HG03432 (cell line): ENCODE measurements around the gene RAP1A.
"Not testable (repeated sequence)": the region's sequence is repeated elsewhere in the genome, so short reads cannot be mapped to it uniquely, and the experiment has no call there.

Experiments
- ATAC-seq: cut with Tn5 transposase; IDR thresholded peaks from one replicate; pipeline ENCODE4 v1.9.1; 2021; ENCODE audit warnings: mild to moderate bottlenecking, moderate library complexity; ENCODE audit not compliant: unreplicated experiment

Gene RAP1A

DNA sequence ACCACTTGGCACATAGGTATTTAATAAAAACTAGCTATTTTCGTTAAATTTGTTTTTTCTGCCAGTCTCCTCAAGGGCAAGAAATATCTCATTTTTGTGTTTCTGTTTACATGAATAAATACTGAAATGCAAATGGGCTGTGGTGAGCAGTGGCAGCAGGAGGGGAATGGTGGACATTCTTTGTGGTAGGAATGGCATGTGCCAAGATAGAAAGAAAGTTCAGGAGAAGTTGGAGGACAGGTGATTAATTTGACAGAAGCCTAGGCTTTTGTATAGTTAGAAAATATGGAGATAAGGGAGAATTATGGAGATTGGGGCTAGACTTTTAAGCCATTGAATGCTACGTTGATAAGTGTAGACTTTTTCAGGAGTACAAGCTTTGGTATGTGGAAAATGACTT is 8.6 kb downstream of the RAP1A start:
- ATAC-seq, result no peak

DNA sequence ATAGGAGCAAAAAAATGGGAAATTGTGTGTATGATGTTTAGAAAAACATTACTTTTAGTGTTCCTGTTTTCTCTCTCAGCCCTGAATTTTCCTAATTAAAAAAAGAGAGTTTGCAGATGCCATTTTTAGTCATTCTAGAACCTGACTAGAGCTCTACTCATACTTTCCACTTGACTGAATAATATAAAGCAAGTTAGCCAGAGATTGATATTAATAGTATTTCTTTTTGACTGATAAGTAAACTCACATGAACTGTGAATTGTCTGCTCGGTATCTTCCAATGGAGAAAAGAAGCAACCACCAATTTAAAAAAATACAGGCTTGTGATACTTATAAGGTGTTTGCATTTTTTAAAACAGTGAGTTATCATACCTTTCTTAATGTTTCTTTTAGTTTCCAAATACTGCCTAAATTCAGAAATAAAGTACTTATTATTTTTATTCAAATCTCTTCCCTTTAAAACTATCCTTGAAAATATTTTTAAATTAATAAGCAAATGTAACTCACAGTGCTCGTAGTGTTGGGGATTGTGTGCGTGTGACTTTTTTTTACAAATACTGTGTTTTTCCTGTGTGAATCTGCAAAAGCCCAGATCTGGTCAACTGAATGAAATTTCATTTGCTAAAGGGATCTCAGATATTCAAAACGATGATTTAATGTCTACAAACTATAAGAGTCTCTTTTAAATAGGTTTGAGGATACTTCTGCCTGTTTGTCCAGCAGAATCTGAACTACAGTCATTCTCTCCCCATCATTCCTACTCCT is 9.8 kb downstream of the RAP1A start:
- ATAC-seq, result no peak

DNA sequence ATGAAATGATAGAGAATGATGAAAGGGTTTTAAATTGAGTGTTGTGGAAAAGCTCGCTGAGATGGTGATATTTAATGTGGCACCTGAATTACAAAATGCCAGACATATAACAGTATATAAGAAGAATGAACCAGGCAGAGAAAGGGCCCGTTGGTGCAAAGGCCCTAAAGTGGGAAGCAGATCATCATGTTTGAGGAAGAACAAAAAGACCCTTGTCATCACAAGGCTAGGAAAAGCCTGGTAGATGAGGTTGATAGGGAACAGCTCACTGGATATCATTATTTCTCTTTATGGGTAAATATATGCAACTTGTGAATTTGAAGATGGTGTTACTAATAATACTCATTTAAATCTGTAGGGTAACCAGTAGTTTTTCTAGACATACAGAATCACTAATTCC is 11.0 kb downstream of the RAP1A start:
- ATAC-seq, result no peak

DNA sequence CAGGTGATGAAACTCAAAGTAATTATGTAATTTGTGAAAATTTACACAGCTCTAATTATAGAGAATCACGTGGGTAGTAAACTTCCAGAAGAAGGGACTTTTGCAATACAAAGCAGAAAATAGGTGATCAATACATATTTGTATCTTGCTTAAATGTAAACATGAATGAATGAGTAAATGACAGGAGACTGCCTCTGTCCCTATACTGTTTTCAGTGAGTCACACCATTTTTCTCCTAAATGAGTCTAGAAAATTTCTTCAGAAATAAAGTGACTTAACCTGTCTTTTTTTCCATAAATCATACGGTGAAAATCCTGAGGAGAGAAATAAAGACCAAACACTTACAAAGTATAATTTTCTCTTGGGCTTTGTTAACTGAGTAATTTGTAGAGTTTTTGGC is 11.9 kb downstream of the RAP1A start:
- no peak for ATAC-seq

DNA sequence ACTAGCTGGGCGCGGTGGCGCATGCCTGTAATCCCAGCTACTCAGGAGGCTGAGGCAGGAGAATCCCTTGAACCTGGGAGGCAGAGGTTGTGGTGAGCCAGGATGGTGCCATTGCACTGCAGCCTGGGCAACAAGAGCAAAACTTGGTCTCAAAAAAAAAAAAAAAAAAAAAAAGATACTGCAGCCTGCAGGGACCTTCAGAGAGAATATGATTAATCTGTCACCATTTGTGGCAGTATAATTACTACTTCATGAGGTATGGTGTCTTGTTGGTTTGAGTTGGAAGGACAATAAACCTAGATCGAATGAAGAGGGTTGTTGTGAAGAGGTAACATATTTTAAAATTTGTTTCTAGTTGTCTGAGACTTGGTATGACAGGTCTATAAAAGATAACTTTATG is 13.2 kb downstream of the RAP1A start:
- ATAC-seq, result not testable (repeated sequence)

DNA sequence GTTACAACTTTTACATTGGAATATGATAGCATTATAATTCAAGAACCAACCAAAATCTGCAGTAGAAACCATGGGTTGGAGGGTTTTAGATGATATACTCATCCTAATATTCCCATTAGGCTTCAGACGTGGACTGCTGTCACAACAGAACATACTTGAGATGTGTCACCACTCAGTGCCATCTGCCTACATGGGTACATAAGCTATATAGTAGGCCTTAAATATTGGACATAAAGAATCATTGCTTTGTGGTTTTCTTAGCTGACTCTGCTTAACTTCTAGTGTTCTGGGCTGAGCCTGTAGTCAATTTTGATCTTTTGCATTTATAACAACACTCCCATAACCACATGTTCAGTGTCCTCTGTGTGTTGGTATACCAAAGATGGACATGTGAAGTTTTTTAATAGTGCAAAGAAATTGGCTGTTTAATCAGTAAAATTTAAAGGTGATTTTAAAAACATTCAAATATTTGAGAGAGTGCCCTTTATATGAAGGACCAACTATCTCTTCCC is 14.2 kb downstream of the RAP1A start:
- no peak for ATAC-seq

DNA sequence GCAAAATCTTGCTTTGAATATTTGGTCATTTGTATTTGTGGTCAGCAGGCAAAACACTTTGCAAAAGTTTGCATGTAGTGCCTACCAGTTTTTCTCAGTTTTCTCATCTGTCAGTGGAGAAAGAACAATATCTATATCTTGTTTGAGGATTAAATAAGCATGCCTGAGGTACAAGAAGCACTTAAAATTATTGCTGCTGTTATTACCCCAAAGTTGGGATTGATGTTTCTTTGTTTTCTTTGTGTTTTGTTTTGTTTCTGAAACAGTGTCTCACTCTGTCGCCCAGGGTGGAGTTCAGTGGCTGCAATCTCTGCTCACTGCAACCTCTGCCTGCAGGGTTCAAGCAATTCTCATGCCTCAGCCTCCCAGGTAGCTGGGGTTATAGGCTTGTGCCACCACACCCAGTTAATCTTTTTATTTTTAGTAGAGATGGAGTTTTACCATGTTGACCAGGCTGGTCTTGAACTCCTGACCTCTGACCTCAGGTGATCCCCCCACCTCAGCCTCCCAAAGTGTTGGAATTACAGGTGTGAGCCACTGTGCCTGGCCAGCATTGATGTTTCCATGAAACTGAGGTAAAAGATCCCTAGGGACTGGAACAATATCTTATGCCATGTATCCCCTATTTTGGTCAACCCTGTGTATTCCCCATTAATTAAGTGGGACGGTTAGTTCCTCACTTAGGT is 15.9 kb downstream of the RAP1A start:
- no peak for ATAC-seq

DNA sequence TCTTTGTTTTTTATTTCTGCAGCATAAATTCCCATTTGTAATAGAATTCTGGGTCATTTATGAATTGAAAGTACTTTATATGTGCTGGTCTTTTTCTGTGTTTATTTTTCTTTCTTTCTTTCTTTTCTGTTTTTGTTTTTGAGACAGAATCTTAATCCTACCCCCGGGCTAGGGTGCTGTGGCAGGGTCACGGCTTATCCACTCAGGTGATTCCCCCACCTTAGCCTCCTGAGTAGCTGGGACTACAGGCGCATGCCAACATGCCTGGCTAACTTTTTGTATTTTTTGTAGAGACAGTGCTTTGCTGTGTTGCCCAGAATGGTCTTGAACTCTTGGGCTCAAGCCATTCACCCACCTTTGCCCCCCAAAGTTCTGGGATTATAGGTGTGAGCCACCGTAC is 18.7 kb downstream of the RAP1A start:
- no peak for ATAC-seq

DNA sequence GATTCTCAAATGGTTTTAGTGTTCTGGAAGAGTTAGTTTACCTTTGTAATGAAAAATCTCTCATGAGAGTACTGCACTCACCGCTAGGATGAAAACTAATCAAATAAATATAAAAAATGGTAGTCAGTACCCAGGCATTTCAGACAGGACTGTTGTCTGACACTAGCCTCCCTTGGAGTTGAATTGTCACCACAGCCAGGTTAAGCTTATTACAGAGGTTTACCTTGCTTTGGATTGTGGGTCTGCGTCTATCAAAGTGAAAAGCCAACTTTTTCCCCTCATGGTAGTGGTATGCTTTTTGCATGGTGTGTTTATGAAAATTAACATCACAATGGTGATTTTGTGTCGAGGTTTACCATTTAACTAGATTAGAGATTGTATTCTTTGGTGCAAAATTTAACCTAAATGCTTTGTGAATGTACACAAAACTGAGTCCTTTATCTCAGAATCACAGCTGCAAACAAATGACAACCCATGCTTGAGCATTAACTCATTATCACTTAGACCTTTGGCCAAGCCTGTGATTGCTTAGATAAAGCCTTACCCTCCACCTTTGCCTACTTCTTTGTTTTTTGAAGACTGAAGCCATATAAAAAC is 20.1 kb downstream of the RAP1A start:
- no peak for ATAC-seq

DNA sequence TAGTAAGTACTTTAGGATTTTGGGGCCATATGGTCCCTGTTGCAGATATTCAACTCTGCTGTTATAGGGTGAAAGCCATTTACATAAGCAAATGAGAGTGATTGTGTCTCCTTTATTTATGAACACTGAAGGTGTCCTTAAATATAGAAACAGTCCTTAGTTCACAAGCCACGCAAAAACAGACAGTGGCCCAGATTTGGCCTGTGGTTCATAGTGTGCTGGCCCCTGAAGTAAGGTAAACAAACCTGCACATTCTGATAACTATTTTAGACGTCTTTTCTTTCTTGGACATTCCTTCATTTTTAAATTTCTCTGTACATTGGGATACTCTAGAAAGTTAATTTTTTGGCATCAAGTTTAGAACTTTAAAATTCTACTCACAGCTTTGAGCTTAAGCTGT is 23.5 kb downstream of the RAP1A start:
- ATAC-seq, result no peak

DNA sequence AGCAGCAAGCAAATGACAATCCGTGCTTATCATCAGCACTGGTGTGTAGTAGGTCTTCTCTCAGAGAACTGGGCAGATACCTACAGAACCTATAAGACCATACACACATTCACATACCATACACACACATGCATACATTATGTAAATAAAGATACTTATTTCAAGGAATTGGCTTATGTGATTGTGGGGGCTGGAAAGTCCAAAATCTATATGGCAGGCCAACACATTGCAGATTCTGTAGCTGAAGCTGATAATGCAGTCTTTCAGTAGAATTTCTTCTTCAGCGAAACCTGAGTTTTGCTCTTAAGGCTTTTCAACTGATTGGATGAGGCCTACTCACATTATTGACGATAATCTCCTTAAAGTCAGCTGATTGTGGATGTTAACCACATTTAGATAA is 24.1 kb downstream of the RAP1A start:
- no peak for ATAC-seq

DNA sequence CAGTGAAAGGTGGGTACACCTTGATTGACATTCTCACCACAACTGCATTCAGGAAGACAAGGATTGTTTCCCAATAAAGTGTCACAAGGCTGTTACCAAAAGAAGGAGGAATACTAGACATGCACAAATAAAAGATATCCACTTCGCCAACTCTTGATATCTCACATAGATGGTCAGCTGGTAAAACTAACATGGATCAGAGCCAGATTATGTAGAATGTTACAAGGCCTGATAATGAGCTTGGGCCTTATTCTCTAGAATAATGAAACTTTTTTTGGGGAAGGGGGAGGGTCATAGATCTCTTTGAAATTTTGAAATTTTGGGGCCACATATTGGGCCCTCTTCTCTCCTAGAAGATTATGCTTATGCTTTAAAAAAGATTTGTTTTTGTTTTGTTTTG is 24.9 kb downstream of the RAP1A start:
- ATAC-seq, result no peak

DNA sequence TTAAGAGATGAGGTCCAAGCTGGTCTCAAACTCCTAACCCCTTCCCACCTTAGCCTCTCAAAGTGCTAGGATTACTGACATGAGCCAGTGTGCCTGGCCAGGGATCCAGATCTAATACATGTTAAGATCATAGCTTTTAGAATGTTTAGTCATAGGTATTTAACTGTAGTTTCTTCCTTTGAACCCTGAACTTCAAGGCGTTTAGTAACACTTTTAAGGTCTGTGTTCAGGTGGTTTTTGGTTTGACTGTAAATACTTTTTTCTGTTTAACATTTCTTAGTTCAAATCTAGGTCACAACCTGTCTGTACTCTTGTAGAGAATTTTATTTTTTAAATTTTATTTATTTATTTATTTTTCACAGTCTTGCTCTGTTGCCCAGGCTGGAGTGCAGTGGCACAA is 28.1 kb downstream of the RAP1A start:
- no peak for ATAC-seq

DNA sequence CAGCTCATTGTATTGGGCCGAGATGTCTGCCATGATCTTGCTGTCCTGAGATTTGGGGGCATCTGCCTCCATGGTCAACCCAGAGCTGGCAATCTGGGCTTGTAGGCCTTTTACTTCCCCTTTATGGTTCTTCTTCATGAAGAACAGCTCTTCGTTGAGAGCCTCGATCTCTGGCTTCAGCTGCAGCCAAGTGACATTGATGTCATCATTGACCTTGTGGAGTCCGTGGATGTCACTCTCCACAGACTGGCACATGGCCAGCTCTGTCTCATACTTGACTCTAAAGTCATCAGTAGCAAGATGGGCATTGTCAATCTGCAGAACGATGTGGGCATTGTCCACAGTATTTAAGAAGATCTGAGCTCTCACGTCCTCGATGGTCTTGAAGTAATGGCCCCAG is 29.2 kb downstream of the RAP1A start:
- ATAC-seq, result no peak

DNA sequence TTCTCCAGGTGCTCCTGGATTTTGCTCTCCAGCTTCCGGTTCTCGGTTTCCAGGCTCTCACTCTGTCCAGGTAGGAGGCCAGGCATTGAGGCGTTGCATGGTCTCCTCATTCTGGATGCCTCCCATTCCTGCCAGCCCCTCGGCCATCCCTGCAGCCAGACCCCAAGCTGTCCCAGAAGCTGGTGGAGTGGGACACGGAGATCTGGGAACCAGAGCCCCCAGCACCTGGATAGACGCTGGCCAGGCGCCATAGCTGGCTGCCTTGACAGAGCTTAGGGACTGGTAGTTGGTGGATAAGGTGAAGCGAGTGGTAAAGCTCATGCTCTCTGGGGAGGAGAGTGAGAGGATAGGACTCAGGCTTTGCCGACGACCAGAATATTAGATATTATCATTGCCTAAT is 29.6 kb downstream of the RAP1A start:
- no peak for ATAC-seq

DNA sequence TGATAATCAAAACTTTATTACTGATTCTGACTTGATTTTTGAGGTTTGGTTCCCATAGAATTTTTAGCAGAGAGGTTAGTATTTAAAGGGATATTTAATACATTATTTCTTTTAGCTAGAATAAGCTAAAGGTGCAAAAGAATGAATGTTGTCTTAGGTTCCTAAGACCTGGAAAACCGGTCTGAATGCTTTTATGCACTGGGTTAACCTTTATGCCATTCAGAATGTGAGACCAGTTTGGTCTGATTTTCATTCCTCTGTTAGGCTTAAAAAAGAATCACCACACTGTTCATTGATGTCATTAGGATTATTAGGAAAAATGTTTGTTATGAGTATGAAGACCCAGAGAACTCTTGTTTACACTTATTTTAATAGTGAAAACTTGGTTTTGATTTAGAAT is 30.1 kb downstream of the RAP1A start:
- no peak for ATAC-seq

DNA sequence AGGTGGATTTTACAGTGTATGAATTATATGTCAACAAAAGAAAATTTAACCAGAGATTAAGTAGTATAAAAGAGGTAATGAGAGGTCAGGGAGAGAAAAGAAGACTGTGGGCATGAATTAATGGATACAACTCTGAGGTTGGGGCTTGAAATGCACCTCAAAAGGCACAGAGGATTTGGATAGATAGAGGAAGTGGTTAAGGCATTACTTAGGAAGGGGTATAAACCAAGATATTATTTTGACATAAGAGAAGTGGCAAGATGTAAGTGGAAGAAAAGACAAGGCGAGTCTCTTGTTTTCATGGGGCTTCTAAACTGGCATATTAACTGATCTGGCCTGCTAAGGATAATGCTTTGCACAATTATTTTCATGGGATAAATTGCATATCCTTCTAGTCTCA is 34.1 kb downstream of the RAP1A start:
- ATAC-seq, result no peak

DNA sequence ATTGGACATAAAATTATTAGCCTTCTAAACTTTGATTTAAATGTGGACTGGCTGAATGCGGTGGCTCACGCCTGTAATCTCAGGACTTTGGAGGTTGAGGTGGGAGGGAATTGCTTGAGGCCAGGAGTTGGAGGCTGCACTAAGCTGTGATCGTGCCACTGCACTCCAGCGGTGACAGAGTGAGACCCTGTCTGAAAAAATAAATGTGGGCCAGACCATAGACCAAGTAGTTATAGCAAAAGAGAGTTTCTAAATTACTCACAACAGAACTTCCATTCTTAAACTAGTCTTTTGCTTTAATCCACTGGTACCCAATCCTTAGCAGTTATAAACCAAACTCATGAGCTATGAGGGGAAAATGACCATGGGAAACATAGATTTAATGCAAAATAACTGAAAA is 35.2 kb downstream of the RAP1A start:
- ATAC-seq, result peak; percentile 75

DNA sequence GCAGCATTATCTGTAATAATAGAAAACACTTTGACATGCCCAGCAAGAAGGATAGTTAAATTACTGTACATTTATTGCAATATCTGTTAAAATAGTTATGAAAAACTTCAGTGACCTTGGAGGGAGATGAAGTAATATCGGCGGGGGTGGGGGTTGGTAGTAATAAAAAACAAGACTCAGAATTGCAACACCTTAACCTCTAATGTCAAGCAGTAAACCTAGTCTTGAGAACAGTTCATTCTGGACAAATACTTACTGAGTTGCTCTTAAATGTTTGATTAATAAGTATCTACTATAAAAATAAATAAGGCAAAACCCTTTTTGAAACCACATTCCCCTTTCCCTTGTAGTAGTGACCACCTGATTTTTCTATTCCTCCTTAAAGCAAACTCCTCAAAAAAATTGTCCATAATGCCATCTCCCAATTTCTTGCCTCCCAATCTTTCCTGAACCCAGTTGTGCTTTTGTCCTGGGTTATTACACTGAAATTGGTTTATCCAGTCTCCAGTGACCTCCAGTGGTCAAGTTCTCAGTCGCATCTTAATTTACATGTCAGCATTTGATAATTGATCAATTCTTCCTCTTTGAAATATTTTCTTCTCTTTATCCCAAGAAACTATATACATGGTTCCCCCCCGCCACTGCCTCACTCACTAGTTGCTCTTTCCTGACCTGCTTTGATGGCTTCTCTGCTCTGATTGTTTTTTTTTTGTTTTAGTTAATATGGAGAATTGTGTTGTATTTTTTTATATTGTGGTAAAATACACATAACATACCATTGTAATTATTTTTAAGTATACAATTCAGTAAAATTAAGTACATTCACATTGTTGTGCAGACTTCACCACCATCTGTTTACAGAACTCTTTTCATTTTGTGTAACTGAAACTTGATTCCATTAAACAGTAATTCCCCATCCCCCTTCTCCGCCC is 36.8 kb downstream of the RAP1A start:
- no peak for ATAC-seq

DNA sequence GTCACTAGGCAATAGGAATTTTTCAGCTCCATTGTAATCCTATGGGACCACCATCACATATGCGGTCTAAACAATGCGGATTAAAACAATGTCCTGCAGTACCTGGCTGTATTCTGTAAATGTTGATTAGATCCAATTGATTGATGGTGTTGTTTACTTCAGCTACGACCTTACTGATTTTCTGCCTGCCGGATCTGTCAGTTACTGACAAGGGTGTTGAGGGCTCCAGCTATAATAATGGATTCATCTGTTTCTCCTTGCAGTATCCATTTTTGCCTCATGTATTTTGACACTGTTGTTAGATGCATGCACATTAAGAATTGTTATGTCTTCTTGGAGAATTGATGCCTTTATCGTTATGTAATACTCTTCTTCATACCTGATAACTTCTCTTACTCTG is 39.0 kb downstream of the RAP1A start:
- no peak for ATAC-seq
